ENCODE results near the gene RCSD1.
A peak's percentile ranks its signal among the peaks of the same experiment; 100 is the strongest.

The RCSD1 gene

DNA sequence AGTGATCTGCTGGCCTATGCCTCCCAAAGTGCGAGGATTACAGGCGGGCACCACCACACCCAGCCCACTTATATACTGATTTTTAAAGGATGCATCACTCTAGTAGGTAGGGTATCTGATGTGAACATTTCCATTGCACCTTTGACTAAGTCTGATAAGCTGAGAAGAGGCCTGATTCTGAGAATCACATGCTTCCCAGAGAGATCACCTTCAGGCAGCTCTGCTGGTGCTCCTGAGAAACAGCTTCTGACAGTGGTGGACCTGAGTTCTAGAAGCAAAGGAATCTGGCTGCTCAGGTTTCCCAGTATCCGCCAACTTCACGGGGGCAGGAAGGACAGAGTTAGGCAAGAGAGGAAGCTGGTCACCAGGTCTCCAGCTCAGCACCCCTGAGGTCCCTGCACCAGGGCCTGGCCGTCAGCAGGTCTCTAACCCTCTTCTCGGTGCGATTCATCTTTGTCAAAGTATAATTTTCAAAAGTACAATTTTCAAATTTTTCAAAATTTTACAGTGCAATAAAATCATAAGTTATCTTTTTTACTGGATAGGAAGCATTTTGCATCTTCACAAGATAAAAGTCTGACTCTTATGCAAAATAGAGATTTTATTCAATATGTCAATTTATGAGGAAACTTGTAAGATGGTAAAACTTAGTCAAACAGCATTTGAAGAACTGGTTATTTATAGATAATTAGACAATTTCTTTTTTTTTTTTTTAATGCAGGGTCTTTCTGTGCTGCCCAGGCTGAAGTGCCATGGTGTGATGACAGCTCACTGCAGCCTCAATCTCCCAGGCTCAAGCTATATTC is 65.9 kb downstream of the RCSD1 start:
- H3K4me2 ChIP-seq, result no peak overlapping the region
- peaks cover 0 to 48% (median 0%) of the 10 kb centered on the region in 10 experiments; a peak in 8 of 20 replicates for H3K4me1 ChIP-seq
- no peaks in the 10 kb centered on the region for H3K9me3 ChIP-seq (replicated peaks in 1 of 11)
- no peak overlapping the region for H3K27ac ChIP-seq
- peaks cover 0 to 6% (median 0%) of the 10 kb centered on the region in 11 experiments; a peak in 1 of 22 replicates for H3K27me3 ChIP-seq
- peaks cover 98 to 100% (median 100%) of the 10 kb centered on the region in 11 experiments for H4K20me1 ChIP-seq
- no peak for TF ChIP-seq Cebpa-rat (IDR thresholded peaks at IDR 0.05)
- H3K4me3 ChIP-seq, result no peak overlapping the region
- H3K36me3 ChIP-seq, result peaks cover 99 to 100% (median 100%) of the 10 kb centered on the region in 11 experiments
- peak overlapping the region in 1 of 11 experiments; percentile 24; a peak in 1 of 22 replicates for H3K9ac ChIP-seq

DNA sequence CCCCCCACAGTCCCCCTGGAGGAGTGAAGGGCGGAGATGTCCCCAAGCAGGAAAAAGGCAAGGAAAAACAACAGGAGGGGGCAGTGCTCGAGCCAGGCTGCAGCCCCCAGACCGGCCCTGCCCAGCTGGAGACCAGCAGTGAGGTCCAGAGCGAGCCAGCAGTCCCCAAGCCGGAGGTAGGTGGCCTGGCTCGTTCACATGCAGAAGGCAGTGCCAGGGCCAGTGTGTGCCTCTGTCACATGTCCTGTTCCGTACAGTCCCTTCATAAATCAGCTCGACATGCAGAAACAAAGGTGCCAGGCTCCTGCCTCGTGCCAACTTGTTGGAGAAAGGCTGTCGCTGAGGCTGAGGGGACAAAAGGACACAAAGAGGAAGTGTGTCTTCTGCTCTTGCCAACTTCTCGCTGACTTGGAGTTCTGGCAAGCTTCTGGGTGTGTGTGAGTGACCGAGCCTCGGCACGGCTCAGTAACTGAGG is 67.7 kb downstream of the RCSD1 start:
- no peaks in the 10 kb centered on the region for H3K9me3 ChIP-seq (replicated peaks in 1 of 11)
- TF ChIP-seq Cebpa-rat (IDR thresholded peaks at IDR 0.05), result no peak
- H3K9ac ChIP-seq, result peak overlapping the region in 1 of 11 experiments; percentile 29; a peak in 2 of 22 replicates
- peaks cover 99 to 100% (median 100%) of the 10 kb centered on the region in 11 experiments for H3K36me3 ChIP-seq
- no peak overlapping the region for H3K4me3 ChIP-seq
- H3K4me2 ChIP-seq, result peak overlapping the region in 3 of 11 experiments; percentile 53 to 65 (median 58); a peak in 6 of 22 replicates
- H4K20me1 ChIP-seq, result peaks cover 98 to 100% (median 100%) of the 10 kb centered on the region in 11 experiments
- H3K4me1 ChIP-seq, result peaks cover 0 to 48% (median 0%) of the 10 kb centered on the region in 10 experiments; a peak in 8 of 20 replicates
- H3K27me3 ChIP-seq, result peaks cover 0 to 6% (median 0%) of the 10 kb centered on the region in 11 experiments; a peak in 3 of 22 replicates
- H3K27ac ChIP-seq, result 0 out of 22 replicates have a peak overlapping the region, but pooled peaks of 1 of the 11 experiments have one; percentile 4

DNA sequence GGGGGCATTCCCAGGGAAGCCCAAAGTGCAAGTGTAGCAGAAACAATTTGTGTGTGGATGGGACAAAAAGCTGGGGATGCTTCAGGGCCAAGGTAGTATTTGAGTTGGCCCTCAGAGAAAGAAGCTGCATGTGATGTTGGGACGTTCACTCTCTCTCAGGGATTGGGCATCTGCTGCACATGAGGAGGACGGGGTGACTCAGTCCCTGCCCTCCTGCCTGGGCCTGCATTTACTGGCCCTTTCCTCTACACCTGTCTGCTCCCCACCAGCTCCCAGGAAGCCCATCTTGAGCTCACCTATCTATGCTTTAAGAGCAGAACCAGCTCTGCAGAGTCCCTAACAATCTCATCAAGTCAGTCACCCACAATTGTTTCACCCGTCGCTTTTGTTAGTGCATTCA is 68.3 kb downstream of the RCSD1 start:
- Histone ChIP-seq H3K4me1 (peaks cover 0 to 48% (median 3%) of the 10 kb centered on the region in 10 experiments; a peak in 10 of 20 replicates), H3K9ac (no peak overlapping the region), H4K20me1 (peaks cover 98 to 100% (median 100%) of the 10 kb centered on the region in 11 experiments), H3K36me3 (peaks cover 99 to 100% (median 100%) of the 10 kb centered on the region in 11 experiments), H3K4me2 (peak overlapping the region in 3 of 11 experiments; percentile 53 to 65 (median 58); a peak in 4 of 22 replicates), H3K9me3 (replicated peaks in 1 of 11) (no peaks in the 10 kb centered on the region), H3K27ac (no peak overlapping the region), H3K4me3 (no peak overlapping the region), H3K27me3 (peaks cover 0 to 7% (median 0%) of the 10 kb centered on the region in 11 experiments; a peak in 3 of 22 replicates)
- TF ChIP-seq Cebpa-rat (IDR thresholded peaks at IDR 0.05), result no peak

GRCh38 chr1:167701510-167701909 is 71.5 kb downstream of the RCSD1 start:
- no peak for TF ChIP-seq Cebpa-rat (IDR thresholded peaks at IDR 0.05)
- no peak overlapping the region for H3K9ac ChIP-seq
- H3K4me3 ChIP-seq, result no peak overlapping the region
- no peaks in the 10 kb centered on the region for H3K9me3 ChIP-seq (replicated peaks in 1 of 11)
- H3K27ac ChIP-seq, result no peak overlapping the region
- peaks cover 0 to 54% (median 17%) of the 10 kb centered on the region in 10 experiments; a peak in 12 of 20 replicates for H3K4me1 ChIP-seq
- H3K4me2 ChIP-seq, result no peak overlapping the region
- peaks cover 98 to 100% (median 100%) of the 10 kb centered on the region in 11 experiments for H4K20me1 ChIP-seq
- peaks cover 98 to 100% (median 99%) of the 10 kb centered on the region in 11 experiments for H3K36me3 ChIP-seq
- H3K27me3 ChIP-seq, result peaks cover 0 to 37% (median 7%) of the 10 kb centered on the region in 11 experiments; a peak in 9 of 22 replicates

DNA sequence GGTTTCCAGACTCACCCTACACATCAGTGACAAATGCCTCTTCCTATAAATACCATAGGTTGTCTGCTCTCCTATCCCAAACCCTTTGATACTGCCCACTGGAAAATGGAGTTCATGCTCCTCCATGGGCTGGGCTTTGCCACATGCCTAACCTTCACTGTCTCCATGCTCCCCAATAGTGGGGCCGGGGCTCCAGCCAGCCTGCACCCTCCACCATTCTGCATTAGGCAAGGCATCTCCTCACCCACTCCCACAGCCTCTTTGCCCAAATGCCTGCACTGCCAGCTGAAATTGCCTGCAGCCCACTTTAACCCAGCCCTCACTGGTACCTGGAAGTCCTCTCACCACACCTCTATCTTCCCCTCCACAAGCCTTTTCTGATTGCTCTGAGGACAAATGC is 73.5 kb downstream of the RCSD1 start:
- H3K36me3 ChIP-seq, result peaks cover 79 to 96% (median 86%) of the 10 kb centered on the region in 11 experiments

GRCh38 chr1:167704715-167705114 is 74.7 kb downstream of the RCSD1 start:
- Histone ChIP-seq H3K4me3 (no peak overlapping the region), H4K20me1 (peaks cover 95 to 100% (median 100%) of the 10 kb centered on the region in 11 experiments), H3K4me1 (peaks cover 19 to 67% (median 29%) of the 10 kb centered on the region in 10 experiments), H3K9ac (no peak overlapping the region), H3K27me3 (peaks cover 5 to 48% (median 19%) of the 10 kb centered on the region in 11 experiments; a peak in 20 of 22 replicates), H3K27ac (no peak overlapping the region), H3K4me2 (peak overlapping the region in 2 of 11 experiments; percentile 7 to 26; a peak in 2 of 22 replicates), H3K9me3 (replicated peaks in 1 of 11) (no peaks in the 10 kb centered on the region), H3K36me3 (peaks cover 68 to 84% (median 75%) of the 10 kb centered on the region in 11 experiments)
- TF ChIP-seq Cebpa-rat (IDR thresholded peaks at IDR 0.05), result no peak

More for the DNA sequence above, 73.5 kb downstream of the RCSD1 start:
- H3K27me3 ChIP-seq, result peaks cover 0 to 41% (median 13%) of the 10 kb centered on the region in 11 experiments; a peak in 10 of 22 replicates
- no peak overlapping the region for H3K9ac ChIP-seq
- H3K4me1 ChIP-seq, result peaks cover 10 to 56% (median 19%) of the 10 kb centered on the region in 10 experiments
- no peaks in the 10 kb centered on the region for H3K9me3 ChIP-seq (replicated peaks in 1 of 11)
- no peak overlapping the region for H3K4me3 ChIP-seq
- H3K4me2 ChIP-seq, result peak overlapping the region in 1 of 11 experiments; percentile 18; a peak in 2 of 22 replicates
- TF ChIP-seq Cebpa-rat (IDR thresholded peaks at IDR 0.05), result no peak
- no peak overlapping the region for H3K27ac ChIP-seq
- H4K20me1 ChIP-seq, result peaks cover 98 to 100% (median 100%) of the 10 kb centered on the region in 11 experiments

- H3K9me3 ChIP-seq (replicated peaks in 1 of 11), result no peaks in the 10 kb centered on the region
- H3K4me2 ChIP-seq, result peak overlapping the region in 2 of 11 experiments; percentile 2 to 26; a peak in 1 of 22 replicates
- no peak overlapping the region for H3K27ac ChIP-seq
- H3K36me3 ChIP-seq, result peaks cover 63 to 79% (median 69%) of the 10 kb centered on the region in 11 experiments
- peaks cover 89 to 100% (median 100%) of the 10 kb centered on the region in 11 experiments for H4K20me1 ChIP-seq
- peaks cover 9 to 53% (median 24%) of the 10 kb centered on the region in 11 experiments for H3K27me3 ChIP-seq
- no peak for TF ChIP-seq Cebpa-rat (IDR thresholded peaks at IDR 0.05)
- peaks cover 19 to 67% (median 29%) of the 10 kb centered on the region in 10 experiments for H3K4me1 ChIP-seq
- no peak overlapping the region for H3K9ac ChIP-seq
- H3K4me3 ChIP-seq, result no peak overlapping the region
These were observed 75.2 kb downstream of the RCSD1 start for GRCh38 chr1:167705250-167705649.

- TF ChIP-seq Cebpa-rat (IDR thresholded peaks at IDR 0.05), result no peak
These were observed 76.3 kb downstream of the RCSD1 start for GRCh38 chr1:167706363-167706762.

More at GRCh38 chr1:167706363-167706762, 76.3 kb downstream of the RCSD1 start:
- no peak overlapping the region for H3K27ac ChIP-seq
- H3K36me3 ChIP-seq, result peaks cover 52 to 68% (median 58%) of the 10 kb centered on the region in 11 experiments
- no peak overlapping the region for H3K4me3 ChIP-seq
- peaks cover 20 to 64% (median 35%) of the 10 kb centered on the region in 11 experiments for H3K27me3 ChIP-seq
- 0 out of 22 replicates have a peak overlapping the region, but pooled peaks of 1 of the 11 experiments have one; percentile 21 for H3K4me2 ChIP-seq
- H3K9me3 ChIP-seq (replicated peaks in 1 of 11), result no peaks in the 10 kb centered on the region
- peaks cover 19 to 67% (median 29%) of the 10 kb centered on the region in 10 experiments for H3K4me1 ChIP-seq
- H4K20me1 ChIP-seq, result peaks cover 78 to 99% (median 91%) of the 10 kb centered on the region in 11 experiments
- H3K9ac ChIP-seq, result no peak overlapping the region
